ENCODE results near the gene VSTM2L. TPM values are rescaled to one million over a fixed set of nuclear protein-coding genes. Genes with fewer than 3 reads are reported as not detected.

VSTM2L gene
- total and polyA plus RNA-seq, 3 donors from 2014 or later, result 7.3 to 74.7 (median 40.2) TPM

DNA sequence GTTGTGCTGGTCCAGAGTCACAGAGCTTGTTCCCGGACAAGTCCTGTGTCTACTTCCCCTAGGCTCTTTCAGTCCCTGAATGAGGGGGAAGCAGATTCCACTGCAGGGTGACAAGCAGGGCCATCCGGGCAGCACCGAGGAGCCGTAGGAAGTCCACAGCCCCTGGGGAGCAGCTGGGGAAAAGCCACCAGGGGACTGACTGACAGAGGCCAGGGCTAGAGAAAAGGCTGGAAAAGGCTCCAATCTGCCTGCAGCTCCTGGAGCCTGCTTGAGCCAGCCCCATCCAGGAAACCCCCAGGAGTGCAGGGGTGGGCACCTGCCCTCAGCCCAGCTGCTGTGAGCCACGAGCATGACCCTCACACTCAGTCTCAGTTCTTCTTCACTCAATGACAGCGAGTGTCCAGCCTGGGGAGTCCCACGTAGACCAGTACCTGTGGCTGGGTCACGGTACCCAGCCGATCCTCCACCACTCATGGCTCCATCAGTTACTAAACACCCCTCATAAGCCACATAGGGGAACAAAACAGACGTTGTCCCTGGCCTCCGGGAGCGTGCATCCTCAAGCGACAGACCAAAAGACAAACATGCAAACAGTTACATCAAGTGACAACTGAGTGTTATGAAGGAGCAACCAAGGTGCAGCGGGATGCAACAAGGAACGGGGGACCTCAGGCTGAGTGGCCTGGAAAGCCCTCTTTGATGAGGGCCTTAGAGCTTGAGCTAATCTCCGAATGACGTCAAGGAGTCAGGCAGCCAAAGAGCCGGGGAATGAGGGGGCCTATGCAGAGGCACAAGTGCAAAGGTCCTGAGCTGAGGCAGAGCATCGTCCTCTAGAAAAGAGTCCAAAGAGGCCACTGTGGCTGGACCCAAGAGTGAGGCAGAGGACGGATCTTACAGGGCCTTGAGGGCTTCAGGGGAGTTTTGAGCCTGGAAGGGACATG, 24.8 kb upstream of the VSTM2L start:
- DNase-seq, result no peak
- Histone ChIP-seq H3K27ac (no peak overlapping the region), H3K27me3 (no peaks in the 10 kb centered on the region), H3K4me3 (no peak overlapping the region), H3K4me1 (no peaks in the 10 kb centered on the region), H3K9me3 (no peaks in the 10 kb centered on the region), H3K36me3 (ENCODE audit: low read depth, missing control alignments) (no peaks in the 10 kb centered on the region)
- 84% methylated on average over 11 to 20 of the region's 20 CpGs for WGBS, 2 donors
- intact Hi-C loops (cut with DNase I; ENCODE audit: low total_unique reads), result no loop called here
- no peak for TF ChIP-seq POLR2A (IDR thresholded peaks at IDR 0.05)
- TF ChIP-seq, protein P1, sequence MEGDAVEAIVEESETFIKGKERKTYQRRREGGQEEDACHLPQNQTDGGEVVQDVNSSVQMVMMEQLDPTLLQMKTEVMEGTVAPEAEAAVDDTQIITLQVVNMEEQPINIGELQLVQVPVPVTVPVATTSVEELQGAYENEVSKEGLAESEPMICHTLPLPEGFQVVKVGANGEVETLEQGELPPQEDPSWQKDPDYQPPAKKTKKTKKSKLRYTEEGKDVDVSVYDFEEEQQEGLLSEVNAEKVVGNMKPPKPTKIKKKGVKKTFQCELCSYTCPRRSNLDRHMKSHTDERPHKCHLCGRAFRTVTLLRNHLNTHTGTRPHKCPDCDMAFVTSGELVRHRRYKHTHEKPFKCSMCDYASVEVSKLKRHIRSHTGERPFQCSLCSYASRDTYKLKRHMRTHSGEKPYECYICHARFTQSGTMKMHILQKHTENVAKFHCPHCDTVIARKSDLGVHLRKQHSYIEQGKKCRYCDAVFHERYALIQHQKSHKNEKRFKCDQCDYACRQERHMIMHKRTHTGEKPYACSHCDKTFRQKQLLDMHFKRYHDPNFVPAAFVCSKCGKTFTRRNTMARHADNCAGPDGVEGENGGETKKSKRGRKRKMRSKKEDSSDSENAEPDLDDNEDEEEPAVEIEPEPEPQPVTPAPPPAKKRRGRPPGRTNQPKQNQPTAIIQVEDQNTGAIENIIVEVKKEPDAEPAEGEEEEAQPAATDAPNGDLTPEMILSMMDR (IDR thresholded peaks at IDR 0.05), result no peak

DNA sequence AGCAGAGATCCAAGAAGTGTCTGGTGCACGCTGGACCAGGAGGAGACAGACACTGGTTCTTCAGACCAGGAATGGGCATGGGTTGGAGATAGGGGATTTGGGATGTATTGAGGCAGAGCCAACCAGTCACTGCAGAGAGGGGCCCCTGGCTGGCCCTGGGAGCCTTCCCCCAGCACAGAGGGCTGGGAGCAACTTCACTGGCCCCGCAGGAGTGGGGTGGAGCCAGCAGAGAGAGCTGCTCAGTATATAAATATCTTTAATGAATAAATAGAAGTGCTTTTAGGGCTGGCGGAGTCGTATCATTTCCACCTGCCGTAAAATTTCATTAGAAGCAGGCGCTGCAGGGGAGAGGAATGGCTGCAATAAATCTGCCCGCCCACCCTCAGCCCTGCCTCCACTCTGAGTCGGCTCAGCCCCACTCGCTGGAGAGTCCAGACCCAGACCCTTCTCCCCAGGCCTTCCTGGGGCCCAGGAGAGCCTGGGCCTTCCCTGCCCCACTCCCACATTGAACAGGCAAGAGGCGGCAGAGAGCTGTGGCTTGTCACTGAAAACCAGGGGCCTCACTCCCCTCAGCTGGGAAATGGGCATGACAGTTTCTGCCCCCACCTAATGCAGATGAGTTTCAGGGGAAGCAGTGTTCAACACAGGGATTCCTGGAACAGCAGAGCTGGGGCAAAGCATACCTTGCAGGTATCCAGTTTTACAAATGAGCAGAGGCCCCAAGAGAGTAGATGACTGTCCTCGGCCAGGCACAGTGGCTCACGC, 23.9 kb upstream of the VSTM2L start:
- H3K4me1 ChIP-seq, result no peaks in the 10 kb centered on the region
- no peaks in the 10 kb centered on the region for H3K27me3 ChIP-seq
- H3K27ac ChIP-seq, result no peak overlapping the region
- H3K9me3 ChIP-seq, result no peaks in the 10 kb centered on the region
- H3K36me3 ChIP-seq (ENCODE audit: low read depth, missing control alignments), result no peaks in the 10 kb centered on the region
- intact Hi-C loops (cut with DNase I; ENCODE audit: low total_unique reads), result no loop called here
- no peak overlapping the region for H3K4me3 ChIP-seq
- 86 to 93% methylated on average over 12 of the region's 12 CpGs for WGBS, 2 donors
- no peak for TF ChIP-seq POLR2A (IDR thresholded peaks at IDR 0.05)
- TF ChIP-seq, protein P1 (IDR thresholded peaks at IDR 0.05), result no peak
- DNase-seq, result no peak

DNA sequence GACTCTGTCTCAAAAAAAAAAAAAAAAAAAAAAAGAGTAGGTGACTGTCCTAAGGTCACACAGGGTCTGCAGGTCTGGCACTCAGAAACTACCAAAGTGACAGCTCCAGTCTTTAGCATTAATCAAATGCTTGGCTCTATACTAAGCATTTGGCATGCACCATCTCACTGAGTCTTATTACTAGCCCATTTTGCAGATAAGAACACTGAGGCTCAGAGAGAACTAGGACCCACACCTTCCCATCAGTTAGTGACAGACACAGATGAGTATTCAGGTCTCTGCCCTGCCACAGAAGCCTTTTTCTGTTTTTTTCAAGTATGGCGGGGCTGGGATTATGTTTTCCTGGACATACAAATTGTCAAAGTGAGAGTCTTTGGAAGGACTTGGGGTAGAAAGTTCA, 23.1 kb upstream of the VSTM2L start:
- Histone ChIP-seq H3K36me3 (ENCODE audit: low read depth, missing control alignments) (no peaks in the 10 kb centered on the region), H3K27me3 (no peaks in the 10 kb centered on the region), H3K4me3 (no peak overlapping the region), H3K9me3 (no peaks in the 10 kb centered on the region), H3K27ac (no peak overlapping the region), H3K4me1 (no peaks in the 10 kb centered on the region)
- DNase-seq, result no peak
- TF ChIP-seq POLR2A (IDR thresholded peaks at IDR 0.05), result no peak
- TF ChIP-seq, protein P1 (IDR thresholded peaks at IDR 0.05), result no peak
- WGBS, 2 donors, result 90 to 96% methylated on average over 1 of the region's 1 CpG
- intact Hi-C loops (cut with DNase I; ENCODE audit: low total_unique reads), result no loop called here

DNA sequence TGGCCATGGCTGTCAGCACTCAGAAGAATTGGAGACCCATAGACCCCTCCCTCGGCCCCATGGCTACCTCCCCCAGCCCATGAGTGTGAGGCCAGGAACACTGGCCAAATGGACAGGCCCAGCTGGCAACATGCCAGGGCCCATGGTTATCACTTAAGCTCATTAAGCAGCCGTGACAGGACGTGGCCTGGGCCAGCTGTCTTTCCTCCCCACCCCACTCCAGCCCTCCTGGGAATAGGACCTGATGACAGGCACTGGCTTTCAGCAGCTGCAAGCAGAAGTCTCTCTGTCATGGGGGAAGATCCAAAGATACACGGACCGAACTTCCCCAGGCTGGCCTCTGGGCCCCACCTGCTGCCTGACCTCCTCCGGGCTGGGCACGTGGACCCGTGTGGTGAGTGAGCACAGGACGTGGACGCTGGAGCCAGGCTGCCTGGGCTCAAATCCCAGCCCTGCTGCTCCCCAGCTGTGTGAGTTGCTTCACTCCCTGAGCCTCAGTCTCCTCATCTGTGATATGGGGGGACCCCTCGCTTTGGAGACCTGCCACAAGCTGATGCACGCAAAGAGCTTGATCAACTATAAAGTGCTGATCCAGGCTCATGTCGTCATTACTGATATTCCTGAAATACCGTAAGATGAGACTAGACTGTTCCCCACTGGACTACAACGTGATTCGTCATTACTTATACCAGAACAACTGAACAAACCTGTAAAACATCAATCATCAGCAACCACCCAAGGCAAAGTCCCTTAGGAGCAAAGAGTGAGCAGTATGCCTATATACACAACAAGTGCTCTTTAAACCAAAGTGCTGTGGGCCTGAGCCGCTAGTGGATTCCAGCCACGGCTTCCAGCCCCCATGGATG, 22.0 kb upstream of the VSTM2L start:
- 54 to 63% methylated on average over 8 to 18 of the region's 18 CpGs for WGBS, 2 donors
- intact Hi-C loops (cut with DNase I; ENCODE audit: low total_unique reads), result no loop called here
- Histone ChIP-seq H3K9me3 (no peaks in the 10 kb centered on the region), H3K4me1 (peaks cover under 1% of the 10 kb centered on the region), H3K4me3 (no peak overlapping the region), H3K27me3 (no peaks in the 10 kb centered on the region), H3K27ac (no peak overlapping the region), H3K36me3 (ENCODE audit: low read depth, missing control alignments) (no peaks in the 10 kb centered on the region)
- peak; percentile 34 for DNase-seq
- TF ChIP-seq POLR2A (IDR thresholded peaks at IDR 0.05), result no peak
- TF ChIP-seq, protein P1 (IDR thresholded peaks at IDR 0.05), result no peak

Measured in testis (tissue), 3 donors.